HepG2 (cell line): ENCODE results near the gene APRT. TPM values are rescaled to one million over a fixed set of nuclear protein-coding genes. Genes with fewer than 3 reads are reported as not detected.

ENCODE experiments used
- ATF7 ChIP-seq, 2 experiments: fragments of 450-650 bp in 1 of 2; sonication (generic) in 1 of 2; formaldehyde crosslinking in 1 of 2; IDR thresholded peaks; 2 replicates each; pipeline versions ENCODE4 v1.4.0 to v1.6.1; 2016 to 2020; ENCODE audit warnings: antibody characterized with exemption in 1 of 2, mild to moderate bottlenecking in 1 of 2, missing genetic modification reagents in 1 of 2
- DMAP1 ChIP-seq: IDR thresholded peaks from 2 replicates; pipeline ENCODE4 v1.6.1; 2016
- NBN ChIP-seq: fragments of 450-650 bp; conservative IDR thresholded peaks from 2 replicates; pipeline ENCODE4 v1.6.1; 2017
- NFKB2 ChIP-seq: sonication (generic); formaldehyde crosslinking; IDR thresholded peaks from 2 replicates; pipeline ENCODE4 v1.4.0; 2020; ENCODE audit warnings: missing genetic modification reagents, borderline replicate concordance
- NFYC ChIP-seq: IDR thresholded peaks from 2 replicates; pipeline ENCODE4 v1.6.1; 2016; ENCODE audit warnings: missing genetic modification reagents, missing compliant biosample characterization
- NKX3-1 ChIP-seq: sonication (generic); formaldehyde crosslinking; IDR thresholded peaks from 2 replicates; pipeline ENCODE4 v1.5.0; 2020; ENCODE audit warnings: missing genetic modification reagents
- POLR2AphosphoS5 ChIP-seq: IDR thresholded peaks from 2 replicates; pipeline ENCODE4 v1.6.1; 2012; ENCODE audit warnings: low read depth, low read length
- RCOR2 ChIP-seq: IDR thresholded peaks from 2 replicates; pipeline ENCODE4 v1.6.1; 2016; ENCODE audit warnings: missing biosample characterization, missing genetic modification reagents
- RELA ChIP-seq: sonication (generic); formaldehyde crosslinking; IDR thresholded peaks from 2 replicates; pipeline ENCODE4 v1.4.0; 2020; ENCODE audit warnings: missing genetic modification reagents
- RXRA ChIP-seq: sonication (generic); formaldehyde crosslinking; IDR thresholded peaks from 2 replicates; pipeline ENCODE4 v1.5.1; 2020; ENCODE audit warnings: missing genetic modification reagents
- SAFB2 ChIP-seq: sonication (generic); formaldehyde crosslinking; IDR thresholded peaks from 2 replicates; pipeline ENCODE4 v1.5.1; 2020; ENCODE audit warnings: missing genetic modification reagents, low read depth, mild to moderate bottlenecking, borderline replicate concordance
- SMAD3 ChIP-seq: sonication (generic); formaldehyde crosslinking; IDR thresholded peaks from 2 replicates; pipeline ENCODE4 v1.4.0; 2020; ENCODE audit warnings: missing genetic modification reagents
- SSRP1 ChIP-seq: IDR thresholded peaks from 2 replicates; pipeline ENCODE4 v1.6.1; 2016; ENCODE audit warnings: control low read depth
- TBP ChIP-seq: sonication (generic); formaldehyde crosslinking; IDR thresholded peaks from 2 replicates; pipeline ENCODE4 v1.5.0; 2020; ENCODE audit warnings: missing genetic modification reagents
- TBX2 ChIP-seq: sonication (generic); formaldehyde crosslinking; IDR thresholded peaks from 2 replicates; pipeline ENCODE4 v1.5.0; 2020; ENCODE audit warnings: missing genetic modification reagents, mild to moderate bottlenecking, borderline replicate concordance
- TCF12 ChIP-seq, 2 experiments: fragments of 450-650 bp in 1 of 2; sonication (generic) in 1 of 2; formaldehyde crosslinking in 1 of 2; IDR thresholded peaks; 2 replicates each; pipeline versions ENCODE4 v1.6.1 to v1.8.0; 2017 to 2022; ENCODE audit warnings: antibody characterized with exemption in 1 of 2, mild to moderate bottlenecking in 1 of 2, missing genetic modification reagents in 1 of 2, moderate library complexity in 1 of 2
- XBP1 ChIP-seq: sonication (generic); formaldehyde crosslinking; IDR thresholded peaks from 2 replicates; pipeline ENCODE4 v1.5.0; 2020; ENCODE audit warnings: missing genetic modification reagents
- ZFP37 ChIP-seq: sonication (generic); formaldehyde crosslinking; IDR thresholded peaks from 2 replicates; pipeline ENCODE4 v1.4.0; 2020; ENCODE audit warnings: missing genetic modification reagents, borderline replicate concordance
- ZNF317 ChIP-seq: sonication (generic); formaldehyde crosslinking; IDR thresholded peaks from 2 replicates; pipeline ENCODE4 v1.5.0; 2020; ENCODE audit warnings: mild to moderate bottlenecking, missing genetic modification reagents
- ZNF556 ChIP-seq: sonication (generic); formaldehyde crosslinking; IDR thresholded peaks from 2 replicates; pipeline ENCODE4 v1.4.0; 2020; ENCODE audit warnings: mild to moderate bottlenecking, missing genetic modification reagents, borderline replicate concordance
- ZNF780A ChIP-seq: sonication (generic); formaldehyde crosslinking; IDR thresholded peaks from 2 replicates; pipeline ENCODE4 v1.8.0; 2022; ENCODE audit warnings: mild to moderate bottlenecking, missing genetic modification reagents, moderate library complexity
- ZNF850 ChIP-seq: sonication (generic); formaldehyde crosslinking; conservative IDR thresholded peaks from 2 replicates; pipeline ENCODE4 v1.9.0; 2021; ENCODE audit warnings: mild to moderate bottlenecking, missing genetic modification reagents
- ZSCAN12 ChIP-seq: sonication (generic); formaldehyde crosslinking; IDR thresholded peaks from 2 replicates; pipeline ENCODE4 v1.9.0; 2021; ENCODE audit warnings: mild to moderate bottlenecking, missing genetic modification reagents
- polyA plus RNA-seq, 8 experiments: library from polyadenylated mRNA; depleted of rRNA in 3 of 8; stranded (reverse) in 7 of 8; unstranded in 1 of 8; fragments of >200 nt; fragmentation: Illumina TruSeq in 4 of 8; extraction: Trizol in 4 of 8; gene quantifications; 2 replicates each; pipeline versions ENCODE4 v1.2.1 to v1.2.3, GENCODE V29; 2011 to 2016; ENCODE audit warnings: low read depth in 4 of 8, missing spikeins in 1 of 8, mixed read lengths in 1 of 8; ENCODE audit not compliant: insufficient read depth in 1 of 8
- total RNA-seq, 5 experiments: library from RNA; depleted of rRNA; stranded (reverse); fragments of >200 nt; fragmentation: Illumina TruSeq; extraction: Trizol; gene quantifications; 2 replicates each; pipeline ENCODE4 v1.2.3, GENCODE V29; 2016; ENCODE audit warnings: low read depth in 1 of 5
- TF ChIP-seq, protein P1 (sequence below): sonication (generic); formaldehyde crosslinking; IDR thresholded peaks from 2 replicates; pipeline ENCODE4 v1.5.1; 2020; ENCODE audit warnings: mild to moderate bottlenecking, moderate library complexity, missing genetic modification reagents
- TF ChIP-seq, protein P2 (sequence below): sonication (generic); formaldehyde crosslinking; IDR thresholded peaks from 2 replicates; pipeline ENCODE4 v1.8.0; 2022; ENCODE audit warnings: mild to moderate bottlenecking, missing genetic modification reagents
- TF ChIP-seq, protein P3 (sequence below): sonication (generic); formaldehyde crosslinking; IDR thresholded peaks from 2 replicates; pipeline ENCODE4 v1.5.0; 2020; ENCODE audit warnings: missing genetic modification reagents

The APRT gene
- total and polyA plus RNA-seq, 2 of the 13 experiments (the other 11 are each of a cell fraction or from before 2014, with no cell fraction given): 155 to 242 TPM

DNA sequence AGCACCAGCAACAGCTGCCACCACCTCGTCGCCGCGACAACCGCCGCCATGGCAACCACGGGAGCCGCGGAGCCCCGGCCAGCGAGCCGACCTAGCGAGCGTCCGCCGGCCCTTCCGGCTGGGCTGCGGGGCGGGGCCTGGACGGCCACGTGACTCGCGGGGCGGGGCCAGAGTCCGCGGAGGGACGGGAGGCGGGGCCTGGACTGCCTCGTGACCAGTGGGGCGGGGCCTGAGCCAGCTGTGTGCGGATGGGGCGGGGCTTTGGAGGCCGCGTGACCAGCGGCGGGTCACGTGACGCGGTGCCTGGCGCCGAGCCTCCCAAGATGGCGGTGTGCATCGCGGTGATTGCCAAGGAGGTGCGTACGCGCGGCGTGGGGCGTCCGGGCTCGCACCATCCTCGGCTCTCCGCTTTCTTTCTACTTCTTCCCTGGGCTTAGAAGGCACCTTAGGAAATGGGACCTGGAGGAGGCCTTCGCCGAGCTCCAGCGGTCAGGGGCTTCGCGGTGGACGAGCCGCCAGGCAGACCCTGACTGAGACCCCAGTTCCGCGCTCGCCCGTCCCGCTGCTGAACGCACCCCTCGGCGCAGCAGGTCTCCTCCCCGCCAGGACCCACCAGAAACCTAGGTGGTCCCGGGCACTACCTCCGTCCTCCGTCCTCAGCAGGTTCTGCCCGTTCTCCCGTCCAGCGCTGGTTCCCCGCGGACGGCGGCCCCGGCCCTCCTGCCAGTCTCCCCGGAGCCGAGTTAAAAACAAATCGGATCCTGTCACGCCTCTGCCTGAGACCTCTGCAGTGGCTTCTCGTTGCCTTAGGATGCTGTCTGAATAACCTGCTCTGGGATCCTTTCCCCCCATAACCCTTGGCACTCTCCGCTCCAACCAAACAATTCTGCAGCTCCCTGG lies 45.4 kb upstream of the APRT start, which contains the start of the genes GALNS and TRAPPC2L (continued):
- TF ChIP-seq RXRA (CRISPR knock-in tag) (peak; percentile 76; the same call in 1 of the 2 replicates), SSRP1 (CRISPR knock-in tag) (no peak), DMAP1 (CRISPR knock-in tag) (peak; percentile 81), XBP1 (CRISPR knock-in tag) (no peak), POLR2AphosphoS5 (peak; percentile 93), RCOR2 (CRISPR knock-in tag) (no peak), NKX3-1 (CRISPR knock-in tag) (0 out of 2 replicates have a peak, but pooled peaks have one; percentile 47), NBN (no peak), ZNF850 (no peak), ZFP37 (CRISPR knock-in tag) (0 out of 2 replicates have a peak, but pooled peaks have one; percentile 39), ZNF317 (CRISPR knock-in tag) (peak; percentile 83), SMAD3 (CRISPR knock-in tag) (no peak), ZNF780A (CRISPR knock-in tag) (peak; percentile 41; the same call in 1 of the 2 replicates), NFYC (CRISPR knock-in tag) (peak; percentile 20; the same call in 1 of the 2 replicates), TBP (no peak), ZSCAN12 (CRISPR knock-in tag) (0 out of 2 replicates have a peak, but pooled peaks have one; percentile 22), TCF12 (IDR thresholded peaks at IDR 0.05) (no peak), TCF12 (CRISPR knock-in tag; IDR thresholded peaks at IDR 0.05) (peak; percentile 32), TBX2 (CRISPR knock-in tag) (peak; percentile 73; the same call in 1 of the 2 replicates), ATF7 (IDR thresholded peaks at IDR 0.05) (no peak), ATF7 (CRISPR knock-in tag; IDR thresholded peaks at IDR 0.05) (no peak), ZNF556 (CRISPR knock-in tag) (peak; percentile 71; the same call in 1 of the 2 replicates), SAFB2 (no peak; the same call in 1 of the 2 replicates), RELA (CRISPR knock-in tag) (no peak; the same call in 1 of the 2 replicates), NFKB2 (CRISPR knock-in tag) (peak; percentile 83)
- TF ChIP-seq, protein P1, sequence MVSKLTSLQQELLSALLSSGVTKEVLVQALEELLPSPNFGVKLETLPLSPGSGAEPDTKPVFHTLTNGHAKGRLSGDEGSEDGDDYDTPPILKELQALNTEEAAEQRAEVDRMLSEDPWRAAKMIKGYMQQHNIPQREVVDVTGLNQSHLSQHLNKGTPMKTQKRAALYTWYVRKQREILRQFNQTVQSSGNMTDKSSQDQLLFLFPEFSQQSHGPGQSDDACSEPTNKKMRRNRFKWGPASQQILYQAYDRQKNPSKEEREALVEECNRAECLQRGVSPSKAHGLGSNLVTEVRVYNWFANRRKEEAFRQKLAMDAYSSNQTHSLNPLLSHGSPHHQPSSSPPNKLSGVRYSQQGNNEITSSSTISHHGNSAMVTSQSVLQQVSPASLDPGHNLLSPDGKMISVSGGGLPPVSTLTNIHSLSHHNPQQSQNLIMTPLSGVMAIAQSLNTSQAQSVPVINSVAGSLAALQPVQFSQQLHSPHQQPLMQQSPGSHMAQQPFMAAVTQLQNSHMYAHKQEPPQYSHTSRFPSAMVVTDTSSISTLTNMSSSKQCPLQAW (CRISPR knock-in tag): peak; percentile 8; the same call in 1 of the 2 replicates
- TF ChIP-seq, protein P2, sequence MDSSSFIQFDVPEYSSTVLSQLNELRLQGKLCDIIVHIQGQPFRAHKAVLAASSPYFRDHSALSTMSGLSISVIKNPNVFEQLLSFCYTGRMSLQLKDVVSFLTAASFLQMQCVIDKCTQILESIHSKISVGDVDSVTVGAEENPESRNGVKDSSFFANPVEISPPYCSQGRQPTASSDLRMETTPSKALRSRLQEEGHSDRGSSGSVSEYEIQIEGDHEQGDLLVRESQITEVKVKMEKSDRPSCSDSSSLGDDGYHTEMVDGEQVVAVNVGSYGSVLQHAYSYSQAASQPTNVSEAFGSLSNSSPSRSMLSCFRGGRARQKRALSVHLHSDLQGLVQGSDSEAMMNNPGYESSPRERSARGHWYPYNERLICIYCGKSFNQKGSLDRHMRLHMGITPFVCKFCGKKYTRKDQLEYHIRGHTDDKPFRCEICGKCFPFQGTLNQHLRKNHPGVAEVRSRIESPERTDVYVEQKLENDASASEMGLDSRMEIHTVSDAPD (CRISPR knock-in tag): no peak
- TF ChIP-seq, protein P3, sequence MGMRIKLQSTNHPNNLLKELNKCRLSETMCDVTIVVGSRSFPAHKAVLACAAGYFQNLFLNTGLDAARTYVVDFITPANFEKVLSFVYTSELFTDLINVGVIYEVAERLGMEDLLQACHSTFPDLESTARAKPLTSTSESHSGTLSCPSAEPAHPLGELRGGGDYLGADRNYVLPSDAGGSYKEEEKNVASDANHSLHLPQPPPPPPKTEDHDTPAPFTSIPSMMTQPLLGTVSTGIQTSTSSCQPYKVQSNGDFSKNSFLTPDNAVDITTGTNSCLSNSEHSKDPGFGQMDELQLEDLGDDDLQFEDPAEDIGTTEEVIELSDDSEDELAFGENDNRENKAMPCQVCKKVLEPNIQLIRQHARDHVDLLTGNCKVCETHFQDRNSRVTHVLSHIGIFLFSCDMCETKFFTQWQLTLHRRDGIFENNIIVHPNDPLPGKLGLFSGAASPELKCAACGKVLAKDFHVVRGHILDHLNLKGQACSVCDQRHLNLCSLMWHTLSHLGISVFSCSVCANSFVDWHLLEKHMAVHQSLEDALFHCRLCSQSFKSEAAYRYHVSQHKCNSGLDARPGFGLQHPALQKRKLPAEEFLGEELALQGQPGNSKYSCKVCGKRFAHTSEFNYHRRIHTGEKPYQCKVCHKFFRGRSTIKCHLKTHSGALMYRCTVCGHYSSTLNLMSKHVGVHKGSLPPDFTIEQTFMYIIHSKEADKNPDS (CRISPR knock-in tag): no peak
